GM18951 (cell line): ENCODE data around the gene RBMS3.

Experiments
- POLR2A ChIP-seq: IDR thresholded peaks from 4 replicates; pipeline ENCODE4 v1.6.1; 2011; ENCODE audit warnings: mild to moderate bottlenecking; ENCODE audit not compliant: insufficient read length, insufficient read depth; ENCODE audit errors: extremely low read depth
- in situ Hi-C: fragments of 300-500 bp; cut with MboI; formaldehyde crosslinking; loops from one replicate; pipeline ENCODE4 v1.12.0; 2022; ENCODE audit warnings: low sequenced_read_pairs, mixed read lengths, inconsistent platforms; ENCODE audit not compliant: unreplicated experiment

RBMS3 gene

GRCh38 chr3:29991198-29991597, 710.3 kb downstream of the RBMS3 start:
- in situ Hi-C loops: no loop called here
- no peak for TF ChIP-seq POLR2A

- TF ChIP-seq POLR2A: no peak
- in situ Hi-C loops: no loop called here
These were observed 721.9 kb downstream of the RBMS3 start for GRCh38 chr3:30002797-30003196.

GRCh38 chr3:30003741-30004140, 722.9 kb downstream of the RBMS3 start:
- in situ Hi-C loops: no loop called here
- TF ChIP-seq POLR2A: no peak

GRCh38 chr3:30004481-30004880, 723.6 kb downstream of the RBMS3 start:
- in situ Hi-C loops: no loop called here
- no peak for TF ChIP-seq POLR2A

- TF ChIP-seq POLR2A: no peak
- in situ Hi-C loops: no loop called here
These were observed 725.2 kb downstream of the RBMS3 start for GRCh38 chr3:30006111-30006510.

GRCh38 chr3:30007668-30008067, 726.8 kb downstream of the RBMS3 start:
- TF ChIP-seq POLR2A: no peak

GRCh38 chr3:30011237-30011803, 730.4 kb downstream of the RBMS3 start:
- in situ Hi-C loops: no loop called here
- TF ChIP-seq POLR2A: no peak

More at GRCh38 chr3:30007668-30008067, 726.8 kb downstream of the RBMS3 start:
- in situ Hi-C loops: no loop called here

- no peak for TF ChIP-seq POLR2A
- in situ Hi-C loops: no loop called here
These were observed 732.2 kb downstream of the RBMS3 start for GRCh38 chr3:30012941-30013543.

GRCh38 chr3:30017901-30018300, 737.0 kb downstream of the RBMS3 start:
- in situ Hi-C loops: no loop called here
- TF ChIP-seq POLR2A: no peak

- no peak for TF ChIP-seq POLR2A
- in situ Hi-C loops: no loop called here
These were observed 739.5 kb downstream of the RBMS3 start for GRCh38 chr3:30020380-30020779.

GRCh38 chr3:30024466-30024865, 743.6 kb downstream of the RBMS3 start:
- in situ Hi-C loops: no loop called here
- no peak for TF ChIP-seq POLR2A

GRCh38 chr3:30026851-30027250, 746.0 kb downstream of the RBMS3 start:
- in situ Hi-C loops: no loop called here

GRCh38 chr3:30034246-30034991, 753.5 kb downstream of the RBMS3 start:
- TF ChIP-seq POLR2A: no peak
- in situ Hi-C loops: no loop called here

More at GRCh38 chr3:30026851-30027250, 746.0 kb downstream of the RBMS3 start:
- TF ChIP-seq POLR2A: no peak
